ENCODE measurements around the gene DTWD2. TPM values are rescaled to one million over a fixed set of nuclear protein-coding genes. Genes with fewer than 3 reads are reported as not detected.

DTWD2 gene
- total RNA-seq, 1 experiment from 2014 or later, result 12.3 TPM

GRCh38 chr5:118946138-118946800 lies 42.1 kb downstream of the DTWD2 start:
- no peak overlapping the region for H3K4me3 Mint-ChIP-seq (ENCODE audit: low read depth, unreplicated experiment)
- no peaks in the 10 kb centered on the region for H3K9me3 Mint-ChIP-seq (ENCODE audit: low read depth, unreplicated experiment)
- BruUV-seq (replicated peaks), result no TSS peak
- no peaks in the 10 kb centered on the region for H3K27me3 Mint-ChIP-seq (ENCODE audit: unreplicated experiment)
- CTCF ChIA-PET, result interaction anchor here (1.1 to 1.7 kb wide), 2 partner anchors 10 to 15 kb away, joined by 3 to 4 read pairs; no protein-coding TSS in a partner anchor
- no peak for DNase-seq
- intact Hi-C loops (cut with micrococcal nuclease; ENCODE audit: unreplicated experiment), result no loop called here
- H3K27ac Mint-ChIP-seq (ENCODE audit: unreplicated experiment), result no peak overlapping the region
- TF ChIP-seq CTCF (IDR thresholded peaks at IDR 0.05; ENCODE audit: unreplicated experiment), result no peak
- no peaks in the 10 kb centered on the region for H3K4me1 Mint-ChIP-seq (ENCODE audit: low read depth, unreplicated experiment)
- no peaks in the 10 kb centered on the region for H3K36me3 Mint-ChIP-seq (ENCODE audit: insufficient read depth, unreplicated experiment)

GRCh38 chr5:118937393-118938061 lies 50.8 kb downstream of the DTWD2 start:
- CTCF ChIA-PET, result no interaction called here
- Mint-ChIP-seq H3K27me3 (ENCODE audit: unreplicated experiment) (no peaks in the 10 kb centered on the region), H3K4me1 (ENCODE audit: low read depth, unreplicated experiment) (peaks cover 11% of the 10 kb centered on the region), H3K36me3 (ENCODE audit: insufficient read depth, unreplicated experiment) (no peaks in the 10 kb centered on the region), H3K27ac (ENCODE audit: unreplicated experiment) (no peak overlapping the region), H3K4me3 (ENCODE audit: low read depth, unreplicated experiment) (no peak overlapping the region), H3K9me3 (ENCODE audit: low read depth, unreplicated experiment) (no peaks in the 10 kb centered on the region)
- intact Hi-C loops (cut with micrococcal nuclease; ENCODE audit: unreplicated experiment), result no loop called here
- DNase-seq, result no peak
- TF ChIP-seq CTCF (IDR thresholded peaks at IDR 0.05; ENCODE audit: unreplicated experiment), result no peak
- no TSS peak for BruUV-seq (replicated peaks)

- Mint-ChIP-seq H3K27ac (ENCODE audit: unreplicated experiment) (no peak overlapping the region), H3K36me3 (ENCODE audit: insufficient read depth, unreplicated experiment) (no peaks in the 10 kb centered on the region), H3K27me3 (ENCODE audit: unreplicated experiment) (no peaks in the 10 kb centered on the region), H3K4me3 (ENCODE audit: low read depth, unreplicated experiment) (no peak overlapping the region), H3K4me1 (ENCODE audit: low read depth, unreplicated experiment) (peaks cover 11% of the 10 kb centered on the region), H3K9me3 (ENCODE audit: low read depth, unreplicated experiment) (no peaks in the 10 kb centered on the region)
- no TSS peak for BruUV-seq (replicated peaks)
- CTCF ChIA-PET, result no interaction called here
- DNase-seq, result no peak
- no peak for TF ChIP-seq CTCF (IDR thresholded peaks at IDR 0.05; ENCODE audit: unreplicated experiment)
- intact Hi-C loops (cut with micrococcal nuclease; ENCODE audit: unreplicated experiment), result no loop called here
Observed at GRCh38 chr5:118933703-118934102, 54.6 kb downstream of the DTWD2 start.

- DNase-seq, result no peak
- CTCF ChIA-PET, result interaction anchor here (0.6 kb wide), 1 partner anchor 21 kb away, joined by 5 read pairs; no protein-coding TSS in a partner anchor
- Mint-ChIP-seq H3K4me1 (ENCODE audit: low read depth, unreplicated experiment) (no peaks in the 10 kb centered on the region), H3K4me3 (ENCODE audit: low read depth, unreplicated experiment) (no peak overlapping the region), H3K36me3 (ENCODE audit: insufficient read depth, unreplicated experiment) (no peaks in the 10 kb centered on the region), H3K9me3 (ENCODE audit: low read depth, unreplicated experiment) (no peaks in the 10 kb centered on the region), H3K27ac (ENCODE audit: unreplicated experiment) (no peak overlapping the region), H3K27me3 (ENCODE audit: unreplicated experiment) (no peaks in the 10 kb centered on the region)
- intact Hi-C loops (cut with micrococcal nuclease; ENCODE audit: unreplicated experiment), result no loop called here
- no TSS peak for BruUV-seq (replicated peaks)
- no peak for TF ChIP-seq CTCF (IDR thresholded peaks at IDR 0.05; ENCODE audit: unreplicated experiment)
Observed at GRCh38 chr5:118931564-118931963, 56.8 kb downstream of the DTWD2 start.
